Hindlimb muscle (tissue), 1 donor: ENCODE measurements around the gene LARGE1. TPM values are rescaled to one million over a fixed set of nuclear protein-coding genes. Genes with fewer than 3 reads are reported as not detected.

Source experiments
- DNase-seq: peaks from one replicate; pipeline ENCODE4 v3.0.0-alpha.2; 2013
- polyA plus RNA-seq: library from polyadenylated mRNA; unstranded; fragments of 120-200 nt; gene quantifications from one replicate; pipeline ENCODE4 v1.2.1, GENCODE V29; 2013; ENCODE audit not compliant: insufficient read length

LARGE1 gene
- polyA plus RNA-seq, 1 donor = 8.7 TPM

- DNase-seq = no peak
These were observed 364.3 kb downstream of the LARGE1 start for GRCh38 chr22:33555814-33556522.

GRCh38 chr22:33553493-33553892 lies 366.8 kb downstream of the LARGE1 start:
- DNase-seq = no peak

- DNase-seq = no peak
These were observed 375.6 kb downstream of the LARGE1 start for GRCh38 chr22:33544707-33545106.

GRCh38 chr22:33542722-33543121 lies 377.6 kb downstream of the LARGE1 start:
- DNase-seq = no peak

GRCh38 chr22:33542153-33542552 lies 378.1 kb downstream of the LARGE1 start:
- no peak for DNase-seq

- DNase-seq = no peak
These were observed 380.1 kb downstream of the LARGE1 start for GRCh38 chr22:33539902-33540751.

GRCh38 chr22:33539202-33539901 lies 380.9 kb downstream of the LARGE1 start:
- no peak for DNase-seq

GRCh38 chr22:33538277-33538885 lies 381.9 kb downstream of the LARGE1 start:
- DNase-seq = no peak

GRCh38 chr22:33537059-33537458 lies 383.2 kb downstream of the LARGE1 start:
- DNase-seq = no peak

GRCh38 chr22:33535937-33536875 lies 384.1 kb downstream of the LARGE1 start:
- DNase-seq = no peak

- DNase-seq = no peak
These were observed 390.7 kb downstream of the LARGE1 start for GRCh38 chr22:33529424-33530113.

GRCh38 chr22:33528183-33528582 lies 392.1 kb downstream of the LARGE1 start:
- DNase-seq = no peak

GRCh38 chr22:33526434-33527107 lies 393.7 kb downstream of the LARGE1 start:
- DNase-seq = no peak

- no peak for DNase-seq
These were observed 395.6 kb downstream of the LARGE1 start for GRCh38 chr22:33524511-33525260.

GRCh38 chr22:33521879-33522665 lies 398.2 kb downstream of the LARGE1 start:
- DNase-seq = no peak

GRCh38 chr22:33520904-33521780 lies 399.1 kb downstream of the LARGE1 start:
- no peak for DNase-seq
